Measurements from ENCODE around the gene INCENP.
"Not testable (repeated sequence)": the region's sequence is repeated elsewhere in the genome, so short reads cannot be mapped to it uniquely, and the experiment has no call there.

Gene INCENP

DNA sequence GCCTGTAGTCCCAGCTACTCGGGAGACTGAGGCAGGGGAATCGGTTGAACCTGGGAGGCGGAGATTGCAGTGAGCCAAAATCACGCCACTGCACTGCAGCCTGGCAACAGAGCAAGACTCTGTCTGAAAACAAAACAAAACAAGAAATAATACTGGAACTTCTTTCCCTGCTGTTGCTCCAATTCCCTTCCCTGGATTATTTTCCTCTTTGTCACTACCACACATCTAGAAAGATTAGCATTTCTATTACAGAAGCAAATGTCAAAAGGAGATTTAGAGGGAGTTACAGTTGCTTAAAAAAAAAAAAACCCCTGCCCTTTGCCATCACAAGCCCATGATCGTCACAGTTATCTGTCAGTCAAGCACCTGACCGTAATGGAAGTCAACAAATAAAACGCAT lies 48.5 kb downstream of the INCENP start:
- no peak for DNase-seq

DNA sequence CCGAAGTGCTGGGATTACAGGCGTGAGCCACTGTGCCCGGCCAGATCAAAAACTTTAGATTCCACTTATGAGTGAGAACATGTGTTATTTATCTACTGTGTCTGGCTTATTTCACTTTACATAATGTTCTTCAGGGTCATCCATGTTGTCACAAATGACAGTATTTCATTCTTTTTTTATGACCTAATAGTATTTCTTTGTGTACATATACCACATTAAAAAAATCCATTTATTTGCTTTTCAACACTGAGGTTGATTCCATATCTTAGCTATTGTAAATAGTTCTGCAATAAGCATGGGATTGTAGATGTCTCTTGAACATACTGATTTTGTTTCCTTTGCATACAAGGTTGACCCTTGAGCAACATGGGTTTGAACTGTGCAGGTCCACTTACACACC lies 53.0 kb downstream of the INCENP start:
- no peak for DNase-seq

DNA sequence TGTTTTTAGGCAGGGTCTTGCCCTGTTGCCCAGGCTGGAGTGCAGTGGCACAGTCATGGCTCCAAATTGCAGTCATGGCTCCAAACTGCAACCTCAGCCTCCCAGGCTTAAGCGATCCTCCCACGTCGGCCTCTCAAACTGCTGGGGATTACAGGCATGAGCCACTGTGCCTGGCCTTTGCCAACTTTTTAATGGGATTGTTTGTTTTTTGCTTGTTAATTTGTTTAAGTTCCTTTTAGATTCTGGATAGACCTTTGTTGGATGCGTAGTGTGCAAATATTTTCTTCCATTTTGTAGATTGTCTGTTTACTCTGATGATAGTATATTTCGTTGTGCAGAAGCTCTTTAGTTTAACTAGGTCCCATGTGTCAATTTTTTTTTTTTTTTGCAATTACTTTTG lies 56.2 kb downstream of the INCENP start:
- DNase-seq, result no peak

DNA sequence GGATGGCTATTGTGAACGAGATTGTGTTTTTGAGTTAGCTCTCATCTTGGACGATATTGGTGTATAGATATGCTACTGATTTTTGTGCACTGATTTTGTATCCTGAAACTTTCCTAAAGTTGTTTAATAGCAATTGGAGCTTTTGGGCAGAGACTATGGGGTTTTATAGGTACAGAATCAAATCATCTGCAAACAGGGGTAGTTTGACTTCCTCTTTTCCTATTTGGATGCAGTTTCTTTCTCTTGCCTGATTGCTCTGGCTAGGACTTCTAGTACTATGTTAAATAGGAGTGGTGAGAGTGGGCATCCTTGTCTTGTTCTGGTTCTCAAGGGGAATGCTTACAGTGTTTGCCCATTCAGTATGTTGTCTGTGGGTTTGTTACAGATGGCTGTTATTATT lies 57.3 kb downstream of the INCENP start:
- DNase-seq, result no peak

DNA sequence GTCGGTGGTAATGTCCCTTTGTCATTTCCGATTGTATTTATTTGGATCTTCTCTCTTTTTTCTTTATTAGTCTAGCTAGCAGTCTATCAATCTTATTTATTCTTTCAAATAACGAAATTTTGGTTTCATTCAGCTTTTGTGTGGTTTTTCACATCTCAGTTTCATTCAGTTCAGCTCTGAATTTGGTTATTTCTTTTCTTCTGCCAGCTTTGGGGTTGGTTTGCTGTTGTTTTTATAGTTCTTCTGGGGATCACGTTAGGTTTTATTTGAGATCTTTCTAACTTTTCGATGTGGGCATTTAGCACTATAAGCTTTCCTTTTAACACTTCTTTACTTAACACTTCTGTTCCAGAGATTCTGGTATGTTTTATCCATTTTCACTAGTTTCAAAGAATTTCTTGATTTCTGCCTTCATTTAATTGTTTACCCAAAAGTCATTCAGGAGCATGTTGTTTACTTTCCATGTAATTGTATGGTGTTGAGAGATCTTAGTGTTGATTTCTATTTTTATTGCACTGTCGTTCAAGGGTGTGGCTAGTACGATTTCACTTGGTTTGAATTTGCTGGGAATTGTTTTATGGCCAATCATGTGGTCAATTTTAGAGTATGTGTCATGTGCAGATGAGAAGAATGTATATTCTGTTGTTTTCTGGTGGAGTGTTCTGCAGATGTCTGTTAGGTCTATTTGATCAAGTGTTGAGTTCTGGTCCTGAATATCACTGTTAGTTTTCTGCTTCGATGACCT lies 58.5 kb downstream of the INCENP start:
- DNase-seq, result no peak

- no peak for DNase-seq
These were observed 62.4 kb downstream of the INCENP start for GRCh38 chr11:62186195-62186594.

GRCh38 chr11:62190011-62190410 lies 66.2 kb downstream of the INCENP start, which contains the start of gene SCGB1D1:
SCGB1D1 (plus strand) TSS chr11:62190216; CDS start chr11:62190285, 69 bp downstream.
- DNase-seq, result no peak

- DNase-seq, result no peak
These were observed 70.1 kb downstream of the INCENP start for GRCh38 chr11:62193952-62194351.

DNA sequence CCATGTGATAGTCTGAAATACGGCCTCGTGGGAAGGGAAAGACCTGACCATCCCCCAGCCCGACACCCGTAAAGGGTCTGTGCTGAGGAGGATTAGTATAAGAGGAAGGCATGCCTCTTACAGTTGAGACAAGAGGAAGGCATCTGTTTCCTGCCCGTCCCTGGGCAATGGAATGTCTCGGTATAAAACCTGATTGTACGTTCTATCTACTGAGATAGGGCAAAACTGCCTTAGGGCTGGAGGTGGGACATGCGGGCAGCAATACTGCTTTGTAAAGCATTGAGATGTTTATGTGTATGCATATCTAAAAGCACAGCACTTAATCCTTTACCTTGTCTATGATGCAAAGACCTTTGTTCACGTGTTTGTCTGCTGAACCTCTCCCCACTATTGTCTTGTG lies 71.2 kb downstream of the INCENP start:
- not testable (repeated sequence) for DNase-seq

DNA sequence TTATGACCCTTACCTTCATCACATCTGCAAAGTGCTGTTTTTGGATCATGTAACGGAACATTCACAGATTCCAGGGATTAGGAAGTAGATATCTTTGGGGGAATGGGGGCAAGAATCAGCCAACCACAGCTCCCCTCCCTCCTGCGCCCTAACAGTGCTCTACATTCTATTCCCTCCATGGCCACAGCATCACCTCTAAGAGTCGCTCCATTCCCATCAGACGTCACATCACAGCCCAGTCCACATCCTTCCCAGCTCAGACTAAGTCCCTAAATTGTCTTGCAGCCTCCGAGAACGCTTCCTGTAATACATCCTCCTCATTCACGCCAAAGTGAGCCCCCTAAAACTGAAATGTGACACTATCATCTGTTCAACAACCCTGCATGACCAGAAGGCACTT lies 72.1 kb downstream of the INCENP start:
- no peak for DNase-seq

DNA sequence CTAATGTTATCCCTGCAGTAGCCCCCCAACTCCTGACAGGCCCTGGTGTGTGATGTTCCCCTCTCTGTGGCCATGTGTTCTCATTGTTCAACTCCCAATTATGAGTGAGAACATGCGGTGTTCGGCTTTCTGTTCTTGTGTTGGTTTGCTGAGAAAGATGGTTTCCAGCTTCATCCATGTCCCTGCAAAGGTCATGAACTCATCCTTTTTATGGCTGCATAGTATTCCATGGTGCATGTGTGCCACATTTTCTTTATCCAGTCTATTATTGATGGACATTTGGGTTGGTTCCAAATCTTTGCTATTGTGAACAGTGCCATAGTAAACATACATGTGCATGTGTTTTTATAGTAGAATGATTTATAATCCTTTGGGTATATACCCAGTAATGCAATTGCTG lies 73.6 kb downstream of the INCENP start:
- DNase-seq, result not testable (repeated sequence)

GRCh38 chr11:62201376-62201775 lies 77.6 kb downstream of the INCENP start:
- no peak for DNase-seq

Measured in stimulated activated naive CD4-positive, alpha-beta T cell (primary cell).